Measurements from ENCODE around the gene CDHR2.

GRCh38 chr5:176514244-176514950 is 34.7 kb upstream of the CDHR2 start:
- TF ChIP-seq GATA2 (IDR thresholded peaks at IDR 0.05; ENCODE audit: low read depth, low read length) (no peak), GATA3 (IDR thresholded peaks at IDR 0.05; ENCODE audit: low read depth, low read length) (no peak)
